CD4-positive, CD25-positive, alpha-beta regulatory T cell (primary cell): Measurements from ENCODE around the gene RBP3. TPM values are rescaled to one million over a fixed set of nuclear protein-coding genes. Genes with fewer than 3 reads are reported as not detected.
A peak's percentile ranks its signal among the peaks of the same experiment; 100 is the strongest.

Experiments used
- ATAC-seq, 2 donors: fragments of 150-1000 bp; cut with Tn5 transposase; one replicate each; pipeline ENCODE4 v1.10.0; 2021; ENCODE audit warnings: low read depth in 2 of 2, moderate number of reproducible peaks in 2 of 2, moderate library complexity in 1 of 2
- DNase-seq, 3 donors: peaks; one replicate each; pipeline versions ENCODE4 v3.0.0 to v3.0.0-alpha.2; 2012 to 2022; ENCODE audit warnings: mixed read lengths in 1 of 3
- H3K27ac ChIP-seq: one replicate; pipeline ENCODE4 v1.7.0; 2013; ENCODE audit warnings: mild to moderate bottlenecking, low read length; ENCODE audit not compliant: insufficient read depth, poor library complexity, severe bottlenecking
- H3K27me3 ChIP-seq: one replicate; pipeline ENCODE4 v1.7.0; 2013; ENCODE audit warnings: low read length; ENCODE audit not compliant: control insufficient read depth, insufficient read depth
- H3K36me3 ChIP-seq: one replicate; pipeline ENCODE4 v1.7.0; 2013; ENCODE audit warnings: mild to moderate bottlenecking, low read length, moderate library complexity; ENCODE audit not compliant: control insufficient read depth, insufficient read depth
- H3K4me1 ChIP-seq: 2 replicates; pipeline ENCODE4 v1.7.0; 2013; ENCODE audit warnings: mild to moderate bottlenecking, low read length; ENCODE audit not compliant: insufficient read depth, control insufficient read depth, poor library complexity, severe bottlenecking
- H3K4me3 ChIP-seq: one replicate; pipeline ENCODE4 v1.7.0; 2013; ENCODE audit warnings: low read depth, mild to moderate bottlenecking, low read length, moderate library complexity
- H3K9me3 ChIP-seq, 2 experiments: 1 replicate in 1 of 2; 2 replicates in 1 of 2; pipeline ENCODE4 v1.7.0; 2013; ENCODE audit warnings: low read length in 2 of 2, mild to moderate bottlenecking in 1 of 2, moderate library complexity in 1 of 2; ENCODE audit not compliant: control insufficient read depth in 2 of 2
- H3K27ac Mint-ChIP-seq, 3 donors: one replicate each; pipeline ENCODE4 v1.8.0; 2020 to 2022; ENCODE audit warnings: mild to moderate bottlenecking in 3 of 3, mixed read lengths in 3 of 3, moderate library complexity in 2 of 3
- H3K27me3 Mint-ChIP-seq: one replicate; pipeline ENCODE4 v1.8.0; 2022; ENCODE audit warnings: mild to moderate bottlenecking, mixed read lengths
- H3K36me3 Mint-ChIP-seq: one replicate; pipeline ENCODE4 v1.8.0; 2020; ENCODE audit warnings: mixed read lengths
- H3K4me1 Mint-ChIP-seq, 4 donors: one replicate each; pipeline ENCODE4 v1.8.0; 2020 to 2022; ENCODE audit warnings: mixed read lengths in 4 of 4, mild to moderate bottlenecking in 1 of 4
- H3K4me3 Mint-ChIP-seq, 4 donors: one replicate each; pipeline ENCODE4 v1.8.0; 2020 to 2022; ENCODE audit warnings: mild to moderate bottlenecking in 4 of 4, mixed read lengths in 4 of 4, moderate library complexity in 3 of 4
- H3K9me3 Mint-ChIP-seq, 7 donors: one replicate each; pipeline ENCODE4 v1.8.0; 2020 to 2022; ENCODE audit warnings: mixed read lengths in 7 of 7, mild to moderate bottlenecking in 3 of 7, moderate library complexity in 2 of 7
- polyA plus RNA-seq, 4 donors: library from polyadenylated mRNA; unstranded; fragments of 300-500 nt; fragmentation: Illumina TruSeq; gene quantifications; one replicate each; pipeline ENCODE4 v1.2.3, GENCODE V29; 2021
- total RNA-seq: library from RNA; stranded (reverse); gene quantifications from one replicate; pipeline ENCODE4 v1.2.3, GENCODE V29; 2022

The RBP3 gene
- total and polyA plus RNA-seq, 5 donors from 2014 or later = not detected

GRCh38 chr10:47332946-47333345, 15.2 kb upstream of the RBP3 start:
- no peaks in the 10 kb centered on the region for H3K9me3 ChIP-seq
- Mint-ChIP-seq H3K4me1 (no peaks in the 10 kb centered on the region), H3K9me3 (peaks cover 0 to 2% (median 0%) of the 10 kb centered on the region in 7 donors), H3K36me3 (no peaks in the 10 kb centered on the region), H3K4me3 (no peak overlapping the region), H3K27me3 (no peaks in the 10 kb centered on the region), H3K27ac (no peak overlapping the region)
- no peaks in the 10 kb centered on the region for H3K4me1 ChIP-seq
- no peak for DNase-seq
- no peaks in the 10 kb centered on the region for H3K27me3 ChIP-seq
- H3K36me3 ChIP-seq = no peaks in the 10 kb centered on the region
- no peak overlapping the region for H3K4me3 ChIP-seq
- no peak overlapping the region for H3K27ac ChIP-seq
- ATAC-seq = no peak

DNA sequence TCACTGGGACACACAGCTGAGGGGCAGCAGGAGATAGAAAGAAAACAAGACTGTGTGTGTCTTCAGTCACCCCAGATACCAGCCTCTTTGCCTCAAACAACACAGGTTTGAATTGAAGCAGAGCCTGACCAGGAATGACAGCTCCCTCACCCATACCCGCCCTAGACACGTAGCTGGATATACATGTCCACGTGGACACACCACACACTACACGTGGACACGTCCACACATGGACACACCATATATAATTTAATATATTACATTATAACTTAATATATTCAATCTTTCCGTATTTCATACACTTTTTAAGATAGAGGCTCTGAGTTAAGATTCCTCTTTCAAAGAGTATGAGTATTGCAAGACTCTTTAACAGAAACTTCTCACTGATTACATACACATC, 14.6 kb upstream of the RBP3 start:
- H3K4me3 ChIP-seq = no peak overlapping the region
- peaks cover 0 to 2% (median 0%) of the 10 kb centered on the region in 7 donors for H3K9me3 Mint-ChIP-seq
- ATAC-seq = no peak
- H3K27ac Mint-ChIP-seq = no peak overlapping the region
- H3K9me3 ChIP-seq = no peaks in the 10 kb centered on the region
- H3K27me3 Mint-ChIP-seq = no peaks in the 10 kb centered on the region
- H3K4me3 Mint-ChIP-seq = no peak overlapping the region
- no peaks in the 10 kb centered on the region for H3K36me3 Mint-ChIP-seq
- no peak overlapping the region for H3K27ac ChIP-seq
- H3K36me3 ChIP-seq = no peaks in the 10 kb centered on the region
- no peaks in the 10 kb centered on the region for H3K4me1 Mint-ChIP-seq
- no peaks in the 10 kb centered on the region for H3K4me1 ChIP-seq
- DNase-seq = no peak
- no peaks in the 10 kb centered on the region for H3K27me3 ChIP-seq

DNA sequence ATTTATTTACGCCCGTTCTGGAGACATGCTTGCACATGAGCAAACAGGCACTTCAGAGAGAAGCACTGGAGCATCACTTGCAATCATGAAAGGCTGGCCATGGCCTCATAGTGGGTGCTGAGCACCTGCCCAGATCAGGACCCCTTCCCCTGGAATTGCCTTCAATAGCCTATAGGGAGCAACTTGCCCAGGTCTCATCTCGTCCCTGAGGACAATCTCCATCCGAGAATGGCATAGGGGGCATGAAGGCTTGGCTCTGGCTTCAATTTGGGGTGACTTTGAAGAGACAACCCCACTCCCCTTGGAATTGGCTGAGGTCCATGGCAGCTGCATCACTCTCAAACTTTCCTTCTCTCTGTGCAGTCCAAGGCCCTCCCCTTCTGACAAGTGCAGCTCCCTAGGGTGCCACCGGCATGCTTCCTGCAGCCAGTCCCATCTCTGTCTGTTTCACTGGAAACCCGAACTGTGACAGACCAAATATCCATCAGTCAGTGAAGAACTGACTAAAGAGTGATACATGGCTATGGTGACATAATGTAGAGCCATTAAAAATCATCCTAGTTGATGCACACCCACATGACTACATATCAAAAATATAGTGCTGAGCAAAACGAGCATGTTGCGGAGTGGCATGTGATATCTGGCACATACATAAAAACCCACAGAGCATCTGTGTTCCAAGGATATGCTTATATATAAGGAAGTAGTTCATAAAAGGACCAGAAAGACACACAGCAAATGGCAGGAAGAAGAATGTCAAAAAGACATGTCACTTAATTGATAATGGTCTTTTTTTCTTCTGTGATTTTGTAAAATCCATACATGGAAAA, 13.5 kb upstream of the RBP3 start:
- ATAC-seq (no peak), DNase-seq (no peak)
- Mint-ChIP-seq H3K4me3 (no peak overlapping the region), H3K27me3 (no peaks in the 10 kb centered on the region), H3K36me3 (no peaks in the 10 kb centered on the region), H3K9me3 (peaks cover 0 to under 1% (median 0%) of the 10 kb centered on the region in 7 donors), H3K27ac (no peak overlapping the region), H3K4me1 (no peaks in the 10 kb centered on the region)
- H3K4me3 ChIP-seq = no peak overlapping the region
- no peaks in the 10 kb centered on the region for H3K9me3 ChIP-seq
- no peak overlapping the region for H3K27ac ChIP-seq
- no peaks in the 10 kb centered on the region for H3K4me1 ChIP-seq
- H3K27me3 ChIP-seq = no peaks in the 10 kb centered on the region
- H3K36me3 ChIP-seq = no peaks in the 10 kb centered on the region

DNA sequence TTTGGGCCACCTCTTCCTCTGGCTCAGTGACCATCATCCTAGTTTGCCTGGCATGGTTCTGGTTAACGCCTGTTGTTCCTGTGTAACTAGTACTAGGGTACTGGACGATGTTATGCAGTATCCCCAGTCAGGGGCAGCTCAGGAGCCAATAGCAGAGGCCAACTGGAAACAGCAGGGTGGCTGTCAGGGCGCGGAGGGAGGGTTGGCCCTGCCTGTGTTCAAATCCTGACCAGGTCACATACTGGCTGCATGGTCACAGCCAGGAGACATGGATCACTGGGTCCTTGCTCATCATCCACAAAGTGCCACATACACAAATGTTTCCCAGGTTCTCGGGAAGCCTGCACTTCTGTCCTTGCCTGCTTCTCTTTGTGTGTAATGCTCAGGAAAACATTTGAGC, 12.3 kb upstream of the RBP3 start:
- Histone ChIP-seq H3K4me1 (no peaks in the 10 kb centered on the region), H3K4me3 (no peak overlapping the region), H3K27ac (no peak overlapping the region), H3K9me3 (no peaks in the 10 kb centered on the region), H3K27me3 (no peaks in the 10 kb centered on the region), H3K36me3 (no peaks in the 10 kb centered on the region)
- ATAC-seq = no peak
- no peak overlapping the region for H3K27ac Mint-ChIP-seq
- H3K4me1 Mint-ChIP-seq = no peaks in the 10 kb centered on the region
- no peaks in the 10 kb centered on the region for H3K36me3 Mint-ChIP-seq
- no peaks in the 10 kb centered on the region for H3K9me3 Mint-ChIP-seq
- H3K4me3 Mint-ChIP-seq = no peak overlapping the region
- peaks cover 4% of the 10 kb centered on the region for H3K27me3 Mint-ChIP-seq
- DNase-seq = no peak

DNA sequence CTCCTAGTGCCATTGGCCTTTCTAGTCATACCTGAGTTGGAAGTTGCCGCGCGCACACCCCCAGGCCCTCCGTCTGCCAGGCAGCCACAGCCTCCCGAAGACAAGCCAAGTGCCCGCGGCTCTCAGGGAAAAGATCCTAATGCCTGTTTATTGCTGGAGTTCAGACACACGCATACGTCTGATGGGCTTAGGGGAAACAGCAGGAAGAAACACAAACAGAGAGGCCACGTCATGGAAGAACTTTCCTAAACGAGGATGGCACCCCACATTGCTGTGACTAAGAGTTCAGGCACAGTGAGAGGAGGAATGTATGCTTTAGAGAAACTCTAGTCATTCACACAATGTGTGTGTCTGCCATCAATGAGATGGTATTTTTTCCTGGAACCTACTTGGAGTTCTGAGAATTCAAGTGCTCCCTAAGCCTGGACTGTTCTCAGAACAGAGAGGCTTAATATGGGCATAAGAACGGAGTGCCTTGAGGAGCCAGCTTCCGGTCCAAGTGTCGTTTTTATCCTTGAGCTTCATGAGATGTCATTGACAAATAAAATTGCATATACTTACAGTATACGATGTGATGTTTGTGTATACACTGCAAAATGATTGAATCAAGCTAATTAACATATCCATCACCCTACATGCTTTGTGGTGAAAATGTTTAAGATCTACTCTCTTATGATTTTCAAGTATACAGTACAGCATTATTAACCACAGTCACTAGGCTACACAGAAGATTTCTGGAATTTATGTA, 11.6 kb upstream of the RBP3 start:
- no peak overlapping the region for H3K4me3 Mint-ChIP-seq
- no peaks in the 10 kb centered on the region for H3K36me3 ChIP-seq
- peak in 1 of 3 donors; percentile 7 for DNase-seq
- H3K4me1 Mint-ChIP-seq = no peaks in the 10 kb centered on the region
- H3K27ac ChIP-seq = no peak overlapping the region
- no peak for ATAC-seq
- H3K27ac Mint-ChIP-seq = no peak overlapping the region
- no peaks in the 10 kb centered on the region for H3K36me3 Mint-ChIP-seq
- no peaks in the 10 kb centered on the region for H3K9me3 Mint-ChIP-seq
- no peaks in the 10 kb centered on the region for H3K9me3 ChIP-seq
- H3K4me1 ChIP-seq = no peaks in the 10 kb centered on the region
- no peak overlapping the region for H3K4me3 ChIP-seq
- peaks cover 4% of the 10 kb centered on the region for H3K27me3 Mint-ChIP-seq
- H3K27me3 ChIP-seq = no peaks in the 10 kb centered on the region

GRCh38 chr10:47337310-47337709, 10.9 kb upstream of the RBP3 start:
- Mint-ChIP-seq H3K27me3 (peaks cover 5% of the 10 kb centered on the region), H3K4me1 (no peaks in the 10 kb centered on the region), H3K36me3 (no peaks in the 10 kb centered on the region), H3K4me3 (no peak overlapping the region), H3K9me3 (no peaks in the 10 kb centered on the region), H3K27ac (no peak overlapping the region)
- no peaks in the 10 kb centered on the region for H3K27me3 ChIP-seq
- no peaks in the 10 kb centered on the region for H3K9me3 ChIP-seq
- no peak overlapping the region for H3K27ac ChIP-seq
- H3K4me1 ChIP-seq = no peaks in the 10 kb centered on the region
- no peak overlapping the region for H3K4me3 ChIP-seq
- no peak for DNase-seq
- no peak for ATAC-seq
- no peaks in the 10 kb centered on the region for H3K36me3 ChIP-seq

DNA sequence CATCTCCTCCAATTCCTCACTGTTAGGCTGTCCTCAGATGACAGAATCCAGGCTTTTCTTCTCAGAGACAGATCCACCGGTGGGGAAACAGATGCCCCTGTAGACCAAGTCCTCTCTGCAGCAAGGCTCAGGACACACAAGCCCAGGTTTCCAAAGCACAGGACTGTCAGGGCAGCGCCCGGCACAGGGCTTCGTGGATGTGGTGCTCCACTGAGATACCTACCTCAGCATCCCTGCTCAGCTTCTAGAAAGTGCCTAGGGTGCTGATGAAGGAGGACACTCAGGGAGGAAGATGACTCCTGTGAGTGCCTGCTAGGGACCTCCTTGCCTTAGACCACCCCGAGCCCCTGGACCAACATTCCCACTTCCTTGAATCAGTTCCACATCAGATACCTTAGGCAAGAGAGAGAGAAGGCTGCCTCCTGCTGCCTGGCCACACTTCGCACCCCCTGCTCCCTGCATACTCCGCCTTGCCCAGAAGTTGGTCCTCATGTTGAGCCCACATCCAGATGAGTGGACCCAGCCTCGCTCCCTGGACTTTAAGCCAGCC, 8.9 kb upstream of the RBP3 start:
- no peak overlapping the region for H3K27ac ChIP-seq
- no peaks in the 10 kb centered on the region for H3K27me3 ChIP-seq
- no peaks in the 10 kb centered on the region for H3K36me3 ChIP-seq
- H3K4me1 ChIP-seq = no peaks in the 10 kb centered on the region
- DNase-seq = no peak
- H3K9me3 Mint-ChIP-seq = no peaks in the 10 kb centered on the region
- no peaks in the 10 kb centered on the region for H3K9me3 ChIP-seq
- peaks cover 7% of the 10 kb centered on the region for H3K27me3 Mint-ChIP-seq
- H3K36me3 Mint-ChIP-seq = no peaks in the 10 kb centered on the region
- no peak overlapping the region for H3K4me3 ChIP-seq
- no peak overlapping the region for H3K4me3 Mint-ChIP-seq
- no peaks in the 10 kb centered on the region for H3K4me1 Mint-ChIP-seq
- H3K27ac Mint-ChIP-seq = no peak overlapping the region
- ATAC-seq = no peak
